Measurements from ENCODE around the gene UXS1.
A peak's percentile ranks its signal among the peaks of the same experiment; 100 is the strongest.

The UXS1 gene

DNA sequence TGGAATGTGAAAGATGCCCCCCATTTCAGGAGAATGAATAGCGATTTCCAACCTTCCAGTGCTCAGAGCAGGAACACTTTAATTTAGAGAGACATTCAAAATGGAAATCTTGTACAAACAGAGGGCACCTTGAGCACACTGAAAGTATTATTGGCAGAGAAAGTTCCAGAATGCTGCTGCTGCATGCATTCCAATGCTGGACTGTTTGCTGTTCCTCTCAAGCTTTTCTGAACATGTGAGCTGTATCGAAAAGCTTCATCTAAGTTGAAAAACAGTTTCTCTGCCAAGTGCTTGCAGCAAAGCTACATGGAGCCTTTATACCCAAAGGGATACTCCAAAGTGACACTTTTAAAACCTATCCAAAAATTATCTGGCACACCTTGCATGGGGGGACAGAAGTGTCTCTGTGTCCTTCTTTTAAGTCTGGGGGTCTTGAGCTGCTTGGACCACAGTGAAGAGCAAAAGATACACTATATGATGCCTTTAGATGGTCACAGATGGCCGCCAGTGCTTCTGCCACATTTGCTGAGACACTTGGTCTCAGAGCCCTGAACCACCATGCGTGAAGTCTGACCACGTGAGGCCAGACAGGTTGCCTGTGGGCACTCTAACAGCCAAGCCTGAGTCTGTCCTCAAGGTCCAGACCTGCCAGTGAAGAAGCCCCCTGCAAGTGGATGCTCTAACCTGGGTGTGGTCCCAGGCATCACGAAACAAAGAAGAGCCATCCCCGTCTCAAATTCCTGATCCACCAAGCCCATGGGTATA lies 18.8 kb downstream of the UXS1 start:
- no peak overlapping the region for H3K9ac ChIP-seq (ENCODE audit: low read depth, low read length)
- H3K27ac ChIP-seq (ENCODE audit: low read depth, low read length), result no peak overlapping the region

GRCh38 chr2:106174056-106174455 lies 20.0 kb downstream of the UXS1 start:
- no peak overlapping the region for H3K27ac ChIP-seq (ENCODE audit: low read depth, low read length)
- peaks cover 11% of the 10 kb centered on the region; the same call in 1 of the 2 replicates for H3K4me1 ChIP-seq (ENCODE audit: insufficient read depth, low read length)
- no peaks in the 10 kb centered on the region for H3K9me3 ChIP-seq (ENCODE audit: insufficient read depth, low read depth, low read length)
- WGBS, result 91% methylated on average over 7 of the region's 7 CpGs
- H3K4me3 ChIP-seq (ENCODE audit: low read length), result no peak overlapping the region
- 0 out of 2 replicates have a peak, but pooled peaks cover 3% of the 10 kb centered on the region for H3K36me3 ChIP-seq (ENCODE audit: insufficient read depth, low read length)
- H3K27me3 ChIP-seq (ENCODE audit: insufficient read depth, low read length), result no peaks in the 10 kb centered on the region
- H3K9ac ChIP-seq (ENCODE audit: low read depth, low read length), result no peak overlapping the region

More for the DNA sequence above, 18.8 kb downstream of the UXS1 start:
- Histone ChIP-seq H3K36me3 (ENCODE audit: insufficient read depth, low read length) (0 out of 2 replicates have a peak, but pooled peaks cover 3% of the 10 kb centered on the region), H3K4me3 (ENCODE audit: low read length) (no peak overlapping the region), H3K27me3 (ENCODE audit: insufficient read depth, low read length) (no peaks in the 10 kb centered on the region), H3K4me1 (ENCODE audit: insufficient read depth, low read length) (peaks cover 11% of the 10 kb centered on the region), H3K9me3 (ENCODE audit: insufficient read depth, low read depth, low read length) (no peaks in the 10 kb centered on the region)
- 95% methylated on average over 7 of the region's 7 CpGs for WGBS

DNA sequence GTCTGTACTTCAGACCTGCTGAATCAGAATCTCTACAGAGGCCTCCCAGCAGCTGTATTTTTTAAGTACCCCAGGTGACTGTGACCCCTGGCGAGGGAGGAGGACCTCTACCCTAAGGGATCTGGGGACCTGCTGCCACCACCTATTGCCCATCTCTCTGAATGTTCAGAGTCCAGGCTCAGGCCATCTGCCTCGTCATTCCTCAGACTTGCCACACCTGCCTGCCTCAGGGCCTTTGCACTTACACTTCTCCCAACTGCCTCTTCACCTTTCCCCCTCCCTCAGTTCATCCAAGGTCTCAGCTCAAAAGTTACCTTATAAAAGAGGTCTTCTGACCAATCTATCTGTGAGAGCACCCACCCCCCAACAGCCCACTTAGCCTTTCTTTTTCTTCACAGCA lies 21.5 kb downstream of the UXS1 start:
- H3K4me3 ChIP-seq (ENCODE audit: low read length), result no peak overlapping the region
- no peak overlapping the region for H3K27ac ChIP-seq (ENCODE audit: low read depth, low read length)
- H3K4me1 ChIP-seq (ENCODE audit: insufficient read depth, low read length), result peaks cover 11% of the 10 kb centered on the region; the same call in 1 of the 2 replicates
- H3K36me3 ChIP-seq (ENCODE audit: insufficient read depth, low read length), result no peaks in the 10 kb centered on the region
- H3K9ac ChIP-seq (ENCODE audit: low read depth, low read length), result no peak overlapping the region
- 87% methylated on average over 2 of the region's 2 CpGs for whole genome bisulfite sequencing
- H3K9me3 ChIP-seq (ENCODE audit: insufficient read depth, low read depth, low read length), result no peaks in the 10 kb centered on the region
- no peaks in the 10 kb centered on the region for H3K27me3 ChIP-seq (ENCODE audit: insufficient read depth, low read length)

GRCh38 chr2:106168657-106169056 lies 25.4 kb downstream of the UXS1 start:
- Histone ChIP-seq H3K36me3 (ENCODE audit: insufficient read depth, low read length) (no peaks in the 10 kb centered on the region), H3K27ac (ENCODE audit: low read depth, low read length) (no peak overlapping the region), H3K27me3 (ENCODE audit: insufficient read depth, low read length) (no peaks in the 10 kb centered on the region), H3K9ac (ENCODE audit: low read depth, low read length) (no peak overlapping the region), H3K9me3 (ENCODE audit: insufficient read depth, low read depth, low read length) (no peaks in the 10 kb centered on the region), H3K4me1 (ENCODE audit: insufficient read depth, low read length) (peaks cover 44% of the 10 kb centered on the region), H3K4me3 (ENCODE audit: low read length) (no peak overlapping the region)
- WGBS, result 97% methylated on average over 2 of the region's 2 CpGs

GRCh38 chr2:106167067-106167466 lies 27.0 kb downstream of the UXS1 start:
- 89% methylated on average over 5 of the region's 5 CpGs for WGBS
- peaks cover 13% of the 10 kb centered on the region for H3K36me3 ChIP-seq (ENCODE audit: insufficient read depth, low read length)
- H3K4me1 ChIP-seq (ENCODE audit: insufficient read depth, low read length), result peaks cover 48% of the 10 kb centered on the region
- H3K9me3 ChIP-seq (ENCODE audit: insufficient read depth, low read depth, low read length), result no peaks in the 10 kb centered on the region
- no peaks in the 10 kb centered on the region for H3K27me3 ChIP-seq (ENCODE audit: insufficient read depth, low read length)
- H3K9ac ChIP-seq (ENCODE audit: low read depth, low read length), result no peak overlapping the region; the same call in 1 of the 2 replicates
- H3K27ac ChIP-seq (ENCODE audit: low read depth, low read length), result peak overlapping the region; percentile 85; the same call in 1 of the 2 replicates
- no peak overlapping the region for H3K4me3 ChIP-seq (ENCODE audit: low read length)

DNA sequence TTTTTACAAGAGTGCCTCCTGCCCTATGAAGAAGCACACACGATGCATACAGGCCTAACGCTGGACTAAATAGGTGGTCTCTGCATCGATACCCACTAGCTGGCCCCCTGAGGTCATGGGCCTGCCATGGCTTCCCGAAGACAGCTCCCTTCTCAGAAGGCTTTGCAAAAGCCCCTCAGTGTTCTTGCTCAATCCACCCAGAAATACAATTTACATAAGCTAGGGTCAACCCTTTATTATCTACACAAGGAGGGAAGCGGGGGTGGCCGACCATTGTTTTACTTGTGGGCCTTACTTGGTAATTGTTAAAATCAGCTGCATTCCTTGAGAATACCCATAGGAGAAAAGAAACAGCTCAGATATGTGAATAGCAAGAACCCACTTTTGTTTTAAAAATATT lies 28.5 kb downstream of the UXS1 start:
- no peaks in the 10 kb centered on the region for H3K9me3 ChIP-seq (ENCODE audit: insufficient read depth, low read depth, low read length)

GRCh38 chr2:106165029-106165428 lies 29.1 kb downstream of the UXS1 start:
- H3K27ac ChIP-seq (ENCODE audit: low read depth, low read length), result peak overlapping the region; percentile 85; the same call in 1 of the 2 replicates
- H3K4me1 ChIP-seq (ENCODE audit: insufficient read depth, low read length), result peaks cover 48% of the 10 kb centered on the region
- H3K27me3 ChIP-seq (ENCODE audit: insufficient read depth, low read length), result no peaks in the 10 kb centered on the region
- H3K4me3 ChIP-seq (ENCODE audit: low read length), result 0 out of 2 replicates have a peak overlapping the region, but pooled peaks have one; percentile 22
- peaks cover 32% of the 10 kb centered on the region for H3K36me3 ChIP-seq (ENCODE audit: insufficient read depth, low read length)
- no peaks in the 10 kb centered on the region for H3K9me3 ChIP-seq (ENCODE audit: insufficient read depth, low read depth, low read length)
- WGBS, result 22% methylated on average over 2 of the region's 3 CpGs
- no peak overlapping the region for H3K9ac ChIP-seq (ENCODE audit: low read depth, low read length)

More for the DNA sequence above, 28.5 kb downstream of the UXS1 start:
- Histone ChIP-seq H3K4me3 (ENCODE audit: low read length) (peak overlapping the region; percentile 22; the same call in 1 of the 2 replicates), H3K27ac (ENCODE audit: low read depth, low read length) (peak overlapping the region; percentile 85), H3K4me1 (ENCODE audit: insufficient read depth, low read length) (peaks cover 48% of the 10 kb centered on the region), H3K9ac (ENCODE audit: low read depth, low read length) (no peak overlapping the region; the same call in 1 of the 2 replicates), H3K36me3 (ENCODE audit: insufficient read depth, low read length) (peaks cover 27% of the 10 kb centered on the region), H3K27me3 (ENCODE audit: insufficient read depth, low read length) (no peaks in the 10 kb centered on the region)
- WGBS, result 13% methylated on average over 5 of the region's 6 CpGs

DNA sequence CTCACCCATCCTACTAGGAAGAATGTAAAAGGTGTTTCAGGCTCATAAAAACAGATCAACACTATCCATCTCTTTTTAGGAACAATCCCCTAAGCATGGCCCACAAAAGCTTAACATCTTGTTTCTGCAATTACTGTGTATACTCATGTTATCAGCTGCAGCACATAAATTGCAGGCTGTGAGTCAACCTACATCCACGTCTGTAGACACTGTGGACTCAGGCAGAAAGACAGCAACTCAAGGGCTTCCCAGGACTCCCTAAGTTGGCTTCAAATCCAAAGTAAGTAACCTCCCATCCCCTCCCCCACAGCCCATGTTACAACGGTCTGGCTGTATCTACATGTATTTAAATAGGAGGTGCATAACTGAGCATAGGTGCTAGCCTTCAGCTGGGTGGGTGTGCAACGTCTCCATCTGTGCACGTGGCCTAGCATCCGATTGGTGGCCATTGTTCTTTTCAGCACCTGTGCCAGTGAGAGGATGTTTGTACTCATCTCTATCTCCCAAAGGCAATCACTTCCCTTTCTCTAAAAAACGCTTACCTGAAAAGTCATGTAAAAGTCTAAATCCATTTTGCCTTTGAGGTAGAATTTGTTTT lies 30.1 kb downstream of the UXS1 start:
- 56% methylated on average over 5 of the region's 6 CpGs for WGBS
- Histone ChIP-seq H3K36me3 (ENCODE audit: insufficient read depth, low read length) (peaks cover 42% of the 10 kb centered on the region), H3K9me3 (ENCODE audit: insufficient read depth, low read depth, low read length) (no peaks in the 10 kb centered on the region), H3K4me3 (ENCODE audit: low read length) (no peak overlapping the region), H3K4me1 (ENCODE audit: insufficient read depth, low read length) (peaks cover 48% of the 10 kb centered on the region), H3K27ac (ENCODE audit: low read depth, low read length) (peak overlapping the region; percentile 85; the same call in 1 of the 2 replicates), H3K27me3 (ENCODE audit: insufficient read depth, low read length) (no peaks in the 10 kb centered on the region), H3K9ac (ENCODE audit: low read depth, low read length) (no peak overlapping the region)

DNA sequence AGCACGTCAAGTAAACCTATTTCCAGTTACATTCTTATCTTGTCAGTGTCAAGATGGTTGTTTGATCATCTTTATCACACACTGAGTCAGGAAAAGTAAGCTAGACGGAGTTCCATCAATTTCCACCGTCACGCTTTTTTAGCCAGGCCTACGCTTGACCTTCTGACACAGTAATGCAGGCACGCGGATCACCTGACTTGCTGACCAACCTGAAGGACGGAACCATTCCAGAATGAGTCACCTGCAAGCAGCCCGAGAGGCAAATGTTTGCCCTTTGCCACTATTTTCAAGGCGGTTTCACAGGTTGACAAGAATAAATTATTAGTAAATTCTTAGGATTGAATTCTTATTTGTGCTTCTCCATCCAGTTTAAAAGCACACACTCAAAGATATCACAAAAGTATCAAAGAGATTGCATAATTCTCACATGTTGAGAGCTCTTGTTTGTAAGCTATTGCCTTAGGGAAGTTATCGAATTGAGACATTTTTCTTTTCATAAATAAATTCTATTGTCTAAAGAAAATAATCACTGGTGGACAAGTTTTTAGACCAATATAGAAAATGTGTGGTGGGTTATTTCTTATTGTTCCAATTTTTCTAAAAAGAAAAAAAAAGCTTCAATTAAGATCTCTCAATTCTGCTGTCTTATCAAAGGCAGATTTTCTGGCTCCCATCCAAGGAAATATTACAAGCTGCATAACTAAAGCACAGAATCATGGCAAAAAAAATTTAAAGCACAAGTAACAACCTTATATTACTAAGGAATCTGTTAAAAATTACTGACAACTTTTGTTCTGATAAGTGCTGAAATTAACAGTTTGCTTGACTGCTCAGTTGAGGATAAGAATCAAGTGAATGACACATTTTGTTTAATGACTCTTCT lies 31.9 kb downstream of the UXS1 start:
- 92% methylated on average over 9 of the region's 11 CpGs for WGBS
- Histone ChIP-seq H3K36me3 (ENCODE audit: insufficient read depth, low read length) (peaks cover 60% of the 10 kb centered on the region), H3K27ac (ENCODE audit: low read depth, low read length) (no peak overlapping the region)

GRCh38 chr2:106161341-106161740 lies 32.8 kb downstream of the UXS1 start:
- Histone ChIP-seq H3K27me3 (ENCODE audit: insufficient read depth, low read length) (no peaks in the 10 kb centered on the region), H3K27ac (ENCODE audit: low read depth, low read length) (no peak overlapping the region), H3K36me3 (ENCODE audit: insufficient read depth, low read length) (peaks cover 66% of the 10 kb centered on the region), H3K4me1 (ENCODE audit: insufficient read depth, low read length) (peaks cover 39% of the 10 kb centered on the region), H3K9ac (ENCODE audit: low read depth, low read length) (no peak overlapping the region), H3K9me3 (ENCODE audit: insufficient read depth, low read depth, low read length) (no peaks in the 10 kb centered on the region), H3K4me3 (ENCODE audit: low read length) (no peak overlapping the region)
- 92% methylated on average over 4 of the region's 4 CpGs for WGBS

More for the DNA sequence above, 31.9 kb downstream of the UXS1 start:
- Histone ChIP-seq H3K27me3 (ENCODE audit: insufficient read depth, low read length) (no peaks in the 10 kb centered on the region), H3K9ac (ENCODE audit: low read depth, low read length) (no peak overlapping the region), H3K9me3 (ENCODE audit: insufficient read depth, low read depth, low read length) (no peaks in the 10 kb centered on the region), H3K4me1 (ENCODE audit: insufficient read depth, low read length) (peaks cover 47% of the 10 kb centered on the region), H3K4me3 (ENCODE audit: low read length) (no peak overlapping the region)

All from HUES64 (cell line).